A673 (cell line): ENCODE results near the gene GLS.

Experiments used
- EZH2 ChIP-seq: fragments of 200-600 bp; sonication (generic); IDR thresholded peaks from 2 replicates; pipeline ENCODE4 v1.6.1; 2017; ENCODE audit warnings: borderline replicate concordance, low read depth, mild to moderate bottlenecking, mixed read lengths, antibody characterized with exemption, low read length; ENCODE audit not compliant: poor library complexity, severe bottlenecking
- TF ChIP-seq, protein P1 (sequence below): fragments of 300-800, 200-600 bp; sonication (generic); conservative IDR thresholded peaks from 2 replicates; pipeline ENCODE4 v1.5.1; 2017; ENCODE audit warnings: low read depth, mild to moderate bottlenecking, antibody characterized with exemption, low read length, moderate library complexity, mixed read lengths

DNA sequence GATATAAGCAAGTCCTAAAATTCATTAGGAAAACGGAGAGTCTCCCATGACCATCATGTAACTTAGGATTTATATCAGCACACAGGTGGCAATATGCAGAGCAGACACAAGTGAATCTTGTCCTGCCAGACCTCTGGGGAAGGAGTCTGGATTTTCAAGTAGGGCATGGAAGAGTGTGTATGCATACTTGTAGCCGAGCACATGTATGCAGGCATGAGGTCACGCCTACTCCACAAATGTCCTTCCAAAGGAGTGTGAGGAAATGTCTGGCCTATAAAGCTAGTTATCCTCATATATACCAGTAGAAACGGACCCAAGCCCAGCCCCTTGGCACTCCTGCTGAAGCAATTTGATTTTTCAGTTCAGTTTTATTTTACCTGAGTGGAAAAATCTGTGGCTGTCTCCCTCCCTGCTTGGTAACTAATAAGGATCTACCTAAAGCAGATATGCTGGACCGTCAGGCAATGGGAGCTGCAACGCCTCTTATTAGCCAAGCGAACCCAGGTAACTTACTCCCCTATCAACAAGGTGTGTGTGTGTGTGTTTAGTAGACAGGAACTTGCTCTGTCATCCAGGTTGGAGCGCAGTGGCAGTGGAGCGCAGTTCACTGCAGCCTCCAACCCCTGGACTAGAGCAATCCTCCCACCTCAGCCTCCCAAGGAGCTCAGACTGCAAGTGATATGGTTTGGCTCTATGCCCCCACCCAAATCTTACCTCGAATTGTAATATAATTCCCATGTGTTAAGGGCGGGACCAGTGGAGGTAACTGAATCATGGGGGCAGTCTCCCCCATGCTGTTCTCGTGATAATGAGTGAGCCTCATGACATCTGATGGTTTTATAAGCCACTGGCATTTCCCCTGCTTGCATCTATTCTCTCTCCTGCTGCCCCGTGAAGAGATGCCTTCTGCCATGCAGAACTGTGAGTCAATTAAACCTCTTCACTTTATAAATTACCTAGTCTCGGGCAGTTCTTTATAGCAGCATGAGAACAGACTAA, 130.6 kb downstream of the GLS start:
- TF ChIP-seq, protein P1, sequence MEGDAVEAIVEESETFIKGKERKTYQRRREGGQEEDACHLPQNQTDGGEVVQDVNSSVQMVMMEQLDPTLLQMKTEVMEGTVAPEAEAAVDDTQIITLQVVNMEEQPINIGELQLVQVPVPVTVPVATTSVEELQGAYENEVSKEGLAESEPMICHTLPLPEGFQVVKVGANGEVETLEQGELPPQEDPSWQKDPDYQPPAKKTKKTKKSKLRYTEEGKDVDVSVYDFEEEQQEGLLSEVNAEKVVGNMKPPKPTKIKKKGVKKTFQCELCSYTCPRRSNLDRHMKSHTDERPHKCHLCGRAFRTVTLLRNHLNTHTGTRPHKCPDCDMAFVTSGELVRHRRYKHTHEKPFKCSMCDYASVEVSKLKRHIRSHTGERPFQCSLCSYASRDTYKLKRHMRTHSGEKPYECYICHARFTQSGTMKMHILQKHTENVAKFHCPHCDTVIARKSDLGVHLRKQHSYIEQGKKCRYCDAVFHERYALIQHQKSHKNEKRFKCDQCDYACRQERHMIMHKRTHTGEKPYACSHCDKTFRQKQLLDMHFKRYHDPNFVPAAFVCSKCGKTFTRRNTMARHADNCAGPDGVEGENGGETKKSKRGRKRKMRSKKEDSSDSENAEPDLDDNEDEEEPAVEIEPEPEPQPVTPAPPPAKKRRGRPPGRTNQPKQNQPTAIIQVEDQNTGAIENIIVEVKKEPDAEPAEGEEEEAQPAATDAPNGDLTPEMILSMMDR: no peak
- no peak for TF ChIP-seq EZH2
